Fibroblast of the aortic adventitia (primary cell): ENCODE results near the gene SH2B2. TPM values are rescaled to one million over a fixed set of nuclear protein-coding genes. Genes with fewer than 3 reads are reported as not detected.

ENCODE experiments used
- DNase-seq: peaks from one replicate; pipeline ENCODE4 v3.0.0-alpha.2; 2010; ENCODE audit warnings: low read depth
- H3K4me3 ChIP-seq: 2 replicates; pipeline ENCODE4 v1.5.1; 2011; ENCODE audit warnings: low read depth, mild to moderate bottlenecking, control low read depth, low read length, moderate library complexity
- total RNA-seq: library from RNA; depleted of rRNA; stranded (reverse); fragments of >200 nt; gene quantifications from 2 replicates; pipeline ENCODE4 v1.2.3, GENCODE V29; 2012; ENCODE audit warnings: low replicate concordance
- TF ChIP-seq, protein P1 (sequence below): IDR thresholded peaks from 2 replicates; pipeline ENCODE4 v1.5.1; 2011; ENCODE audit warnings: mild to moderate bottlenecking, low read length, control low read depth, inconsistent platforms; ENCODE audit not compliant: insufficient read depth

The SH2B2 gene
- total RNA-seq, 1 donor, result 2.0 TPM

DNA sequence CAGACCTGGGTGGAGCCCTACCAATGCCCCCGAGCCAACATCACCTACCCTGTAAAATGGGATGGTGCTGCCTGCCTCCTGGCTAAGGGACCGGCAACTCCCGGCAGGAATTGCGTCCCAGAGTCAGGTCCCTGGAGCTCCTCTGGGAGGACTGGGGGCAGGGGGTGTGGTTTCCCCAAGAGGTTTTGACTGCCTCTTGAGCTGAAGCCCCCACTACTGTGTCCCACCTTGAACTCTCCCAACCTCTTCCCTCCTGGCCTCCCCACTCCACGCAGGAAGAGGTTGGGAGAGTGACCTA lies 1.3 kb downstream of the SH2B2 start:
- peak overlapping the region; percentile 70 for H3K4me3 ChIP-seq
- TF ChIP-seq, protein P1, sequence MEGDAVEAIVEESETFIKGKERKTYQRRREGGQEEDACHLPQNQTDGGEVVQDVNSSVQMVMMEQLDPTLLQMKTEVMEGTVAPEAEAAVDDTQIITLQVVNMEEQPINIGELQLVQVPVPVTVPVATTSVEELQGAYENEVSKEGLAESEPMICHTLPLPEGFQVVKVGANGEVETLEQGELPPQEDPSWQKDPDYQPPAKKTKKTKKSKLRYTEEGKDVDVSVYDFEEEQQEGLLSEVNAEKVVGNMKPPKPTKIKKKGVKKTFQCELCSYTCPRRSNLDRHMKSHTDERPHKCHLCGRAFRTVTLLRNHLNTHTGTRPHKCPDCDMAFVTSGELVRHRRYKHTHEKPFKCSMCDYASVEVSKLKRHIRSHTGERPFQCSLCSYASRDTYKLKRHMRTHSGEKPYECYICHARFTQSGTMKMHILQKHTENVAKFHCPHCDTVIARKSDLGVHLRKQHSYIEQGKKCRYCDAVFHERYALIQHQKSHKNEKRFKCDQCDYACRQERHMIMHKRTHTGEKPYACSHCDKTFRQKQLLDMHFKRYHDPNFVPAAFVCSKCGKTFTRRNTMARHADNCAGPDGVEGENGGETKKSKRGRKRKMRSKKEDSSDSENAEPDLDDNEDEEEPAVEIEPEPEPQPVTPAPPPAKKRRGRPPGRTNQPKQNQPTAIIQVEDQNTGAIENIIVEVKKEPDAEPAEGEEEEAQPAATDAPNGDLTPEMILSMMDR, result no peak
- DNase-seq, result no peak

DNA sequence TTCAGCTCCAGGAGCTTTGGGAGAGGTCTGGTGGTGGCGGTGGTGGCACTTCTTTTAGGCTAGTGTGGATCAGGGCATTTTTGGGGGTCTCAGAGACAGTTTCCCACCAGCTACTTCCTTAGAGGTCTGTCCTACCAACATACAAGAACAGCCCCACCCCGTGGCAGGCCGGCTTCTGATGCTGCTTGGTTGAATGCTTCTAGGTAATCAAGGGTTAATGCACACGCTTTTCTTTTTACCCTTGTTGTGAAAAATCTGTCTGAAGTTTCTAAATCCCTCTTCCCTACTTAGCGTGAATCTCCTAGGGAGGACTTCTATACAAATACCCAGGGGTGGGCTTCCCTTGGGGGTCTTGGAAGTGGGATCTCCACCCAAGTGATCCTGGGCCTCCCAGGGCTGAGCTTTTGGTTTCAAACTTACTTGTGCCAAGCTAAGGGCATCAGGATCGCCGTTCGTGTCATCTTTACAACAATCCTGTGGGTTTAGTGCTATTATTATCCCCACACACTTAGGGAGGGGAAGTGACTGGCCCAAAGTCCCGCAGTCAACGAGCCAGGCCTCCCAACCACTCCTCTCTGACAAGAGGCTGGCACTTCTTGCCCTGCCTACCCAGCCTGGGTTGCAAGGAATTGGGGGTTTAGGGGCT lies 1.7 kb downstream of the SH2B2 start:
- H3K4me3 ChIP-seq, result no peak overlapping the region
- no peak for DNase-seq
- TF ChIP-seq, protein P1, result no peak

DNA sequence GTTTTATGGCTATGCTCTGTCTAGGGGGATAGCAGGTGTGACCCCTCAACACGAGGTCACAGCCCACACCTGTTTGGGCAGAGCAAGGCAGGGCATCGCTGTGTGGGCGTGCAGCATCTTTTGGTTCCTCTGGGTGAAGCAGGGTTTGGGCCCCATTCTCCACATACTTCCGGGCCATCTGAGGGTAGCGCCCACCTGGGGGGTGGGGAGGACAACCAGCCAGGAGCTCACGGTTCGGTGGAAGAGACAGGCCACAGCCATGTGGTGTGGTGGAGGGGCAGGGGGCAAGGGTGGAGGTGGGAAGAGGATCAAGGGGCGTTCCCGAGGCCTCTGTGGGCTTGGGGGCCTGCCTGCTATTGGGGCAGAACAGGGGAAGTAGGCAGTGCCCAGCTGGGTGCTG lies 2.4 kb downstream of the SH2B2 start:
- DNase-seq, result no peak
- H3K4me3 ChIP-seq, result no peak overlapping the region
- TF ChIP-seq, protein P1, result no peak

DNA sequence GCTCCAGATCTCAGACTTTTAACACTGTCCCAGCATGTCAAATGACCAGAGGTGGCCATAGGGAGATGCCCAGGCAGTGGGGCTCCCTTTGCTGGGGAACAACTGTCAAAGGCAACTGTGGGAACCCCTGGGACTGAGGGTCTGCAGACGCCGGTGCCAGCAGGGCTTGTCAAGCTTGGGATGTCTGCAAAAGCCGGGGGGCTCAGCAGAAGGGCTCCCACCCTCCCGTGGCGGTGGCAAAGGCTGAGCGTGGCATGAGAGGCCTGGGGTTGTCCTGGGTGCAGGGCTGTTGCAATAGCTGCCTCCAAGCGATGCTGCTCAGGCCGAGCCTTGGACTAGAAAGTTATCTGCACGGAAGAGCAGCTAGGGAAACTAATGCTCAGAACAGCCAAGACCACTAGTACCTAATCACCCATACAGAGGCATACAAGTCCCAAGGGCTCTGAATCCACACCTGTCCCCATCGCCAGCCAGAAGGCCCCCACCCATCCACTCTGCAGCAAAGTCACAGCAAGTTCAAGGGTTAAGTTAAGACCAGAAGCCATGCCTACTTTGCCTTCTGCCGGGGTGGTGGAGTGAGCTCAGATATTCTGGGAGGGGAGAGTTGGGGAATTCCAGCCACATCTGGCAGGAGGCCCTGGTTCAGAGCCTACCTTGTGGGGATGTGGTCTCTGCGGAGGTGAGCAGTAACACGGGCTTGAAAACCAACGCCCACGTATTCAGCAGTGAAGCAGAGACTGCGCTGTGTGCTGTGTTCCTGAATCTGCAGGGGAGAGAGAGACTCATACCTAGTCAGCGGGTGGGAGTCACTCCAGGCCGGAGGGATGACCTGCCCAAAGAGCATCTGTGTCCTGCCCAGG lies 4.6 kb downstream of the SH2B2 start:
- no peak for DNase-seq

DNA sequence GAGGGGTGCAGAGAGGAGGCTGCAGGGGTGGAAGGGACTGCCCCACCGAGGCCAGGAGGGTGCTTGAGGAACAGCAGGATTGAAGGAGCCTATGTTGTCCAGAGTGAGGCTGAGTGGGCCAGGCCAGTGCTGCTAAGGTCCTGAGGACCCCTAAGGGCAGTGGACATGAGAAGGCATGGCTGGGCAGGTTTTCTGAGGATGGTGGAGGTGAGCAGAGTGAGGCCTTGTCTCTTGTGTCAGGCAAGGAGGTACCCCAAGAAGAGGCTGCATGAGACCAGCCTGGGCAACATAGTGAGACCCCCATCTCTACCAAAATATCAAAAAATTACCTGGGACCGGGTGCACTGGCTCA lies 5.2 kb downstream of the SH2B2 start:
- DNase-seq, result no peak
- TF ChIP-seq, protein P1, result no peak
- H3K4me3 ChIP-seq, result no peak overlapping the region

More for the DNA sequence above, 4.6 kb downstream of the SH2B2 start:
- H3K4me3 ChIP-seq, result no peak overlapping the region
- TF ChIP-seq, protein P1, result no peak

DNA sequence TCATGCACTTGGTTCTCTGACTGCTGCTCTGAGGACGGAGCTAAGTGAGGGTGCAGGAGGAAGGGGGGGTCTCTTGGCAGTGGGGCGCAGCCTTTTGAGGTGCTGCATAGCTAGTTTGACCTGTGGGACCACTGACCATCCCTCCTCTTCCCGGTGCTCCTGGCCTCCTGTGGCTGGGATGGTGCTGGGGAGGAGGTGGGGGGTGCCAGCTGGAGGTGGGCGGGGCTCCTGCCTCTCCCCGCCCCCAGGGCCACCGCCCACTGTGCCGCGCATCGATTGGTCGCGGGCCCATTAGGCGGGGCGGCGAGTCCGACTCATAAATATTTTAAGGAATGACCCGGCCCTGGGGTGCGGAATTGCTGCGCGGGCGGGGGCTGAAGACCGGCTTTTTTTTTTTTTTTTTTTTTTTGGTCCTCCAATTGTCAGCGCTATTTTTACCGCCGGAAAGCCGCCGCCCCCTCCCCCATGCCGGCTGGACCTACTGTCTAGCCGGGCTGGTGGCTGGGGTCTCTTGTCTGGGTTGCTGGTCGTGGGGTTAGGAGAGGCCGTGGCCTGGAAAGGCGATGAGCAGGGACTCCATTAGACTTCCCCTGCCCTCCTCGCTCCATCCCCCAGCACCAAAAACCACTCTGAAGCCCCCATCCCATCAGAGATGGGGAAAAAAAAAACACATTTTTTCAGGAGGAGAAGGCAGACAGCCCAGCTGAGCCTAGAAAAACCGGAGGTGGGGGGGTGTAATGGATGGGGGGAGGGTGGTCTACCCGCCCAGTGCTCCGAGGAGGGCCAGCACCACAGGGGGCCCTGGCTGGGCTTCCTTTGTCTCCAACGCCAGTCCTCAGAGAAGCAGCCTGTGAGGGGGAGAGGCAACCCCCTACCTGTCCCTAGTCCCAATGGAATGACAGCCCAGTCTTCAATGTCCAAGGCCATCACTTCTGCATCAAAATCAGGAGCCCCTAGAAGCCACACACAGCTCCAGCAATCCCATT lies 6.4 kb downstream of the SH2B2 start:
- TF ChIP-seq, protein P1, result no peak
- no peak for DNase-seq
- no peak overlapping the region for H3K4me3 ChIP-seq
